ENCODE results near the gene NDUFC1. TPM values are rescaled to one million over a fixed set of nuclear protein-coding genes. Genes with fewer than 3 reads are reported as not detected.

NDUFC1 gene
- total RNA-seq, 1 experiment from 2014 or later: 59.1 TPM

DNA sequence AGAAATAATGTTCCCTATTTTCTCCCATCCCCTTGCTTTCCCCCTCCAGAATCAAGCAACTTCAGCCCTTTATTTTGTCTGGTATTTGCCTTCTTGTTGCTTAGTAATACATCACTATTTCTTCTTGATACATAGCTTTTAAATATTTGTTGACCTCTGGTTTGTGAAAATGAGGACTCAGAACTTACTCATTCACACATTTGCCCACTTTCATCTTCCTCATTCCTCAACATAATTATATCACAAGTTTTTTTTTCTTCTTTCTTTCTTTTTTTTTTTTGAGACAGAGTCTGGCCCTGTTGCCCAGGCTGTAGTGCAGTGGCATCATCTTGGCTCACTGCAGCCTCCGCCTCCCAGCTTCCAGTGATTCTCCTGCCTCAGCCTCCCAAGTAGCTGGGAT, 28.9 kb upstream of the NDUFC1 start:
- Histone ChIP-seq H3K23ac (ENCODE audit: insufficient read length, low read depth, low read length) (no peak overlapping the region), H3K27me3 (ENCODE audit: insufficient read depth, low read length) (no peaks in the 10 kb centered on the region), H2BK20ac (ENCODE audit: low read depth, low read length, poor library complexity, severe bottlenecking) (no peak overlapping the region), H2BK12ac (ENCODE audit: insufficient read length, low read depth, low read length) (no peak overlapping the region), H3K4ac (ENCODE audit: low read depth, low read length) (no peak overlapping the region), H4K5ac (ENCODE audit: insufficient read length, low read depth, low read length) (no peak overlapping the region), H3K14ac (ENCODE audit: insufficient read depth, low read length) (no peak overlapping the region), H3K56ac (ENCODE audit: insufficient read length, low read depth, low read length) (no peak overlapping the region), H3K9me3 (ENCODE audit: control insufficient read depth, low read depth, low read length) (no peaks in the 10 kb centered on the region), H3T11ph (ENCODE audit: low read length) (no peak overlapping the region), H3K23me2 (ENCODE audit: insufficient read length, low read depth, low read length, poor library complexity, severe bottlenecking) (no peaks in the 10 kb centered on the region), H2AK5ac (ENCODE audit: insufficient read length, low read length) (no peak overlapping the region), H2BK120ac (ENCODE audit: low read depth, low read length, poor library complexity, severe bottlenecking) (no peak overlapping the region), H3K79me1 (ENCODE audit: insufficient read depth, low read depth, low read length, poor library complexity, severe bottlenecking) (peaks cover 4% of the 10 kb centered on the region), H3K27ac (ENCODE audit: insufficient read length, low read depth, low read length) (no peak overlapping the region), H4K20me1 (ENCODE audit: control insufficient read depth, insufficient read depth, insufficient read length) (no peaks in the 10 kb centered on the region), H2BK15ac (ENCODE audit: low read depth, low read length) (no peak overlapping the region), H4K91ac (ENCODE audit: insufficient read length, low read depth, low read length) (no peak overlapping the region), H3K18ac (ENCODE audit: insufficient read length, low read depth, low read length) (no peak overlapping the region), H3K4me2 (ENCODE audit: insufficient read depth, insufficient read length, low read length) (no peak overlapping the region), H2AFZ (ENCODE audit: low read length) (no peak overlapping the region), H3K79me2 (ENCODE audit: insufficient read depth, low read length) (peaks cover 28% of the 10 kb centered on the region), H2BK5ac (ENCODE audit: insufficient read length, low read length) (no peak overlapping the region), H3K9ac (ENCODE audit: extremely low read depth, insufficient read length, low read length) (no peak overlapping the region), H3K4me1 (ENCODE audit: insufficient read depth, low read length) (no peaks in the 10 kb centered on the region; the same call in 1 of the 2 replicates), H4K8ac (replicated peaks; ENCODE audit: insufficient read length, low read depth, low read length) (no peak overlapping the region)
- Mint-ChIP-seq H3K9me3 (peaks cover 4 to 9% of the 10 kb centered on the region in 2 experiments; a peak in 3 of 5 replicates), H3K4me1 (peaks cover 20 to 21% of the 10 kb centered on the region in 2 experiments), H3K36me3 (ENCODE audit: insufficient read depth in 1 of 3, low read depth in 3 of 3) (peaks cover 24 to 49% (median 49%) of the 10 kb centered on the region in 3 experiments), H3K27ac (peak overlapping the region in 1 of 3 experiments; percentile 91; a peak in 2 of 7 replicates), H3K4me3 (no peak overlapping the region), H3K27me3 (ENCODE audit: low read depth) (no peaks in the 10 kb centered on the region)
- TF ChIP-seq, protein P1, sequence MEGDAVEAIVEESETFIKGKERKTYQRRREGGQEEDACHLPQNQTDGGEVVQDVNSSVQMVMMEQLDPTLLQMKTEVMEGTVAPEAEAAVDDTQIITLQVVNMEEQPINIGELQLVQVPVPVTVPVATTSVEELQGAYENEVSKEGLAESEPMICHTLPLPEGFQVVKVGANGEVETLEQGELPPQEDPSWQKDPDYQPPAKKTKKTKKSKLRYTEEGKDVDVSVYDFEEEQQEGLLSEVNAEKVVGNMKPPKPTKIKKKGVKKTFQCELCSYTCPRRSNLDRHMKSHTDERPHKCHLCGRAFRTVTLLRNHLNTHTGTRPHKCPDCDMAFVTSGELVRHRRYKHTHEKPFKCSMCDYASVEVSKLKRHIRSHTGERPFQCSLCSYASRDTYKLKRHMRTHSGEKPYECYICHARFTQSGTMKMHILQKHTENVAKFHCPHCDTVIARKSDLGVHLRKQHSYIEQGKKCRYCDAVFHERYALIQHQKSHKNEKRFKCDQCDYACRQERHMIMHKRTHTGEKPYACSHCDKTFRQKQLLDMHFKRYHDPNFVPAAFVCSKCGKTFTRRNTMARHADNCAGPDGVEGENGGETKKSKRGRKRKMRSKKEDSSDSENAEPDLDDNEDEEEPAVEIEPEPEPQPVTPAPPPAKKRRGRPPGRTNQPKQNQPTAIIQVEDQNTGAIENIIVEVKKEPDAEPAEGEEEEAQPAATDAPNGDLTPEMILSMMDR (conservative IDR thresholded peaks at IDR 0.05): no peak
- no CpG with 5 or more reads among the region's 1 CpG for WGBS (ENCODE audit: extremely low coverage, insufficient read length, low lambda C conversion rate)
- no peak for DNase-seq

Measured in H9 (cell line).